Natural killer cell treated with Interleukin-12 subunit alpha and Interleukin-12 subunit beta and Interleukin-15 and Interleukin-18, amount 100 ng/mL, for 72 hours (primary cell): ENCODE results near the gene A4GALT. TPM values are rescaled to one million over a fixed set of nuclear protein-coding genes. Genes with fewer than 3 reads are reported as not detected.

ENCODE experiments used
- total RNA-seq, 2 donors: library from RNA; stranded (reverse); gene quantifications; one replicate each; pipeline ENCODE4 v1.2.3, GENCODE V29; 2022

Gene A4GALT
- total RNA-seq, 2 donors from 2014 or later, result 0.33 TPM; not detected in 1

Other genes starting within 250 kb of the A4GALT start
- 100 to 1,000 TPM in 1 of 2 donors, 10 to 100 TPM in 1; 81.8 to 119 TPM for gene RRP7A, start 201.1 kb downstream of the A4GALT start, total RNA-seq
- not detected for gene SERHL2, start 166.9 kb downstream of the A4GALT start, total RNA-seq
- gene POLDIP3, start 106.0 kb downstream of the A4GALT start, total RNA-seq, result 10 to 100 TPM; 61.6 to 78.9 TPM
- 1 to 10 TPM in 1 of 2 donors, under 1 TPM in 1; 0.62 to 1.1 TPM for gene ATP5MGL, start 80.3 kb downstream of the A4GALT start, total RNA-seq
- 10 to 100 TPM; 79.6 to 96.7 TPM for gene CYB5R3, start 71.5 kb downstream of the A4GALT start, total RNA-seq
- gene ARFGAP3, start 136.4 kb upstream of the A4GALT start, total RNA-seq, result 10 to 100 TPM; 28.3 to 50.4 TPM